GM18505 (cell line): ENCODE results near the gene ADAMTS16.

Source experiments
- ATAC-seq: cut with Tn5 transposase; IDR thresholded peaks from one replicate; pipeline ENCODE4 v1.9.1; 2021; ENCODE audit not compliant: unreplicated experiment
- POLR2A ChIP-seq: IDR thresholded peaks from 4 replicates; pipeline ENCODE4 v1.6.1; 2011; ENCODE audit warnings: borderline replicate concordance; ENCODE audit not compliant: insufficient read depth, insufficient read length; ENCODE audit errors: extremely low read depth

The ADAMTS16 gene

DNA sequence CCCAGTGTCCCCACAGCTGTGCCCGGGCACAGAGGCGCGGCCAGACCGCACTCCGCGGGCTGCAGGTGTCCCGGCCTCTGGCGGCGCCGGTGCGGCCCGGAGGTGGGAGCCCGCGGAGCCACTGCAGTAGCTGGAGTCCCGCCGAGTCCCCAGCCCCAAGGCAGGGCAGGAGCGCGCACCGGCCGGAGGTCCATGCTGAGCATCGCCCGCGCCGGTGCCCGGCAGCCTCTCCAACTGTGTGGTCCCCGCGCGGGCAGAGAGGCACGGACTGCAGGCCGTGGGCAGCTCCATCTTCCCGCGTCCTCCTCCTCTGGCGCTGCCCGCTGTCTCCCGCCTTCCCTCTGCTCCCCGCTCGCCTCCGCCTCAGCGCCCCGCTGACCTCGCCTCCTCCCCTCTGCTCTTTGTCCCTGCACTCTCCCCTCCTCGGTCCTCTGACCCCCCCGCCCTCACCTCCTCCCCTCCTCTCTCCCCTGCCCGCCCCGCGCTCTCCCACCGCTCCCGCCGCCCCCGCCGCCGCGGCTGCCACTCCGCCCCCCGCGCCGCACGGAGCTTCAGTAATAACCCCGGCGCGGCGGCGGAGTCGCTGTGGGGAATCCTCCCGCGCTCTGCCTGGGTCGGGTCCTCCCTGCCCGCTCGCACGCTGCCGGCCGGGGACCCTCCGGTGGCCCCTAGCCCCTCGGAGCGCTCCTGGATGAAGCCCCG lies at the start of gene ADAMTS16:
Gene ADAMTS16 (plus strand): TSS at position 554 of the 702 bp plus-strand sequence. CDS start 138 bp downstream, at position 692.
- TF ChIP-seq POLR2A, result no peak
- ATAC-seq, result no peak

DNA sequence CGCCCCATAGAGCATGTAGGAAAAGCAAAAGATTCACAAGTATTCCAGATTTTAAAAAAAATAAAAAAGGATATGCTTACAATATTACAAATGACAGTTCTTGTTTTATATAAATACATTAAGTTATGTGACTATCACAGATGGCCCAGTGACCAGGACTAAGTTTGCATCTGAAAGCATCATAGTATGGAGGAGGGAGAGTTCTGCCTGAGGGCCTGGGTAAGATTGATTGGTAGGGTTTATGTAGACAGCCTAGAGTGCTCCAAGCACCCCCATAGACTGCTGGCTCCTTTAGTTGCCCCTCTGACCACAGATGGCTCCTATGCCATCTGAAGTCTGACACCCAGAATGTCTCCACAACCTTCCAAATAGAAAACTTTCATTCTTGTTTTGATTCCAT lies 48.0 kb upstream of the ADAMTS16 start:
- no peak for TF ChIP-seq POLR2A
- ATAC-seq, result no peak

- ATAC-seq, result no peak
- TF ChIP-seq POLR2A, result no peak
Observed at GRCh38 chr5:5100635-5101034, 39.5 kb upstream of the ADAMTS16 start.

DNA sequence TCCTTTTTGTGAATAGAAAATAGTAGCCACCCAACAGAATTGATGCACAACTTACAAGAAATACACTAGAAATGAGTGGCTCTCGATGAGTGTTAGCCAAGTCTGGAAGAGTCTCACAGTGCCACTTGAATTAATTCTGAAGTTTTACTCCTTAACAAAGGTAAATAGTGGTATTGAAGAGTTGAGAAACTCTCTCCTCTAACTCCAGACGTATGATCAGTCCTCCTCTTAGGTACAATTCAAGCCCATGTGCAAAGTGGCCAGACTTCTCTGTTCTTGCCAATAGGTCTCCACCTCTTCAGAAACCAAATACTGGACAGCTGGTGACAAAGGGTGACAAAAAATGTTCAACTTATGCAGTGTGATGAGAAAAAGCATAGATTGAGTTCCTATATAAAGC lies 38.5 kb upstream of the ADAMTS16 start:
- no peak for TF ChIP-seq POLR2A
- no peak for ATAC-seq

- no peak for ATAC-seq
- TF ChIP-seq POLR2A, result no peak
Observed at GRCh38 chr5:5103245-5103644, 36.9 kb upstream of the ADAMTS16 start.

DNA sequence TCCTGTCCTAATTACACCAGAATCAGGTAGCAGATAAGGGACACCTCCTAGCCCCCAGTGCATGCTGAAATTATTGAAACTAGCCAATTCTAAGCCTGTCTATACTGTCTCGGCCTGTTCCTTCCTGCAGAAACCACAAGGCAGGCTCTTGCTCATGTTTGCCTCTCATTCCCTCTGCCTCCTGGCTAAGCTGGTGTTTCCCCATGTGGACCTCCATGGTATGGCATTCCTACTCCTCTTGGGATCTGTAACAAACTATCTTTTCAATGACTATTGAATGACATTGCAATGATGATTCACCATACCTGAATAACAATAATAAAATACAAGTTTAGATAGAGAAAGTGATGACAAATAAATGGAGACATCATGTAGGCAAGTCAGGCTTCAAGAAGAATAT lies 35.6 kb upstream of the ADAMTS16 start:
- no peak for ATAC-seq
- TF ChIP-seq POLR2A, result no peak

DNA sequence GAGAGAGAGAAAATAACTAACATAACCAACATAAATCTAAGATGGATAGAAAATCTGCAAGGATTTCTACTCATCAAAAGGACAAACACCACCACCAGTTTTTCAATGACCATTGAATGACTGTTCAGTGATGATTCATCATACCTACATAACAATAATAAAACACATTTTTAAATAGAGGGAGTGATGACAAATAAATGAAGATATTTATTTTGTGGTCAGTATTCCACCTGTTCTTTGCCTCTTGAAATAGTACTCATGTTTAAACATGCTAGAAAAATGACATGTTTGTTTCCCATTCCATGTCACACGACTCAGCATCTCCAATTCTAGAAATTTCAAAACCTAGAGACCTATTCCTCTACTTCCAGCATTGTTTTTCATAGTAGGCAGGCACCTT lies 34.6 kb upstream of the ADAMTS16 start:
- ATAC-seq, result no peak
- no peak for TF ChIP-seq POLR2A

DNA sequence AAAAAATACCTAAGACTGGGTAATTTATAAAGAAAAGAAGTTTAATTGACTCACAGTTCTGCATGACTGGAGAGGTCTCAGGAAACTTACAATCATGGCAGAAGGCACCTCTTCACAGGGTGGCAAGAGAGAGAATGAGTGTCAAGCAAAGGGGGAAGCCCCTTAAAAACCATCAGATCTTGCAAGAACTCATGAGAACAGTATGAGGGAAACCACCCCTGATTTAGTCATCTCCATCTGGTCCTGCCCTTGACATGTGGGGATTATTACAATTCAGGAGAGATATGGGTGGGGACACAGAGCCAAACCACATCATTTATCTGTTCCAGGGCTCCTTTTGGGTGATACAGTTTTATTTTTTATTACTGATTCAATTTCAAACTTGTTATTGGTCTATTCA lies 23.2 kb upstream of the ADAMTS16 start:
- peak; percentile 65 for ATAC-seq

GRCh38 chr5:5122776-5123175 lies 17.4 kb upstream of the ADAMTS16 start:
- no peak for ATAC-seq
- TF ChIP-seq POLR2A, result no peak

More for the DNA sequence above, 23.2 kb upstream of the ADAMTS16 start:
- no peak for TF ChIP-seq POLR2A

GRCh38 chr5:5124231-5124630 lies 15.9 kb upstream of the ADAMTS16 start:
- TF ChIP-seq POLR2A, result no peak
- ATAC-seq, result no peak

- no peak for TF ChIP-seq POLR2A
- ATAC-seq, result no peak
Observed at GRCh38 chr5:5126444-5126843, 13.7 kb upstream of the ADAMTS16 start.

DNA sequence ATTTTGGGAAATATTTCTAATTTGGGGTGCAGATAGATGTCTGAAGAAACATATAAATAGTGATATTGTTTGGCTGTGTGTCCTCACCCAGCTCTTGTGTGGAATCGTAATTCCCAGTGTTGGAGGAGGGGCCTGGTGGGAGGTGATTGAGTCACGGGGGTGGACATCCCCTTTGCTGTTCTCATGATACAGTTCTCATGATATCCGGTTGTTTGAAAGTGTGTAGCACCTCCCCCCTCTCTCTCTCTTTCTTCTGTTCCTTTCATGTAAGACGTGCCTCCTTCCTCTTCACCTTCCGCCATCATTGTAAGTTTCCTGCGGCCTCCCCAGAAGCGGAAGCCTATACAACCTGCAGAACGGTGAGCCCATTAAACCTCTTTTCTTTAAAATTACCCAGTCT lies 11.4 kb upstream of the ADAMTS16 start:
- ATAC-seq, result no peak

GRCh38 chr5:5132234-5132633 lies 7.9 kb upstream of the ADAMTS16 start:
- no peak for ATAC-seq
- TF ChIP-seq POLR2A, result no peak

More for the DNA sequence above, 11.4 kb upstream of the ADAMTS16 start:
- TF ChIP-seq POLR2A, result no peak

DNA sequence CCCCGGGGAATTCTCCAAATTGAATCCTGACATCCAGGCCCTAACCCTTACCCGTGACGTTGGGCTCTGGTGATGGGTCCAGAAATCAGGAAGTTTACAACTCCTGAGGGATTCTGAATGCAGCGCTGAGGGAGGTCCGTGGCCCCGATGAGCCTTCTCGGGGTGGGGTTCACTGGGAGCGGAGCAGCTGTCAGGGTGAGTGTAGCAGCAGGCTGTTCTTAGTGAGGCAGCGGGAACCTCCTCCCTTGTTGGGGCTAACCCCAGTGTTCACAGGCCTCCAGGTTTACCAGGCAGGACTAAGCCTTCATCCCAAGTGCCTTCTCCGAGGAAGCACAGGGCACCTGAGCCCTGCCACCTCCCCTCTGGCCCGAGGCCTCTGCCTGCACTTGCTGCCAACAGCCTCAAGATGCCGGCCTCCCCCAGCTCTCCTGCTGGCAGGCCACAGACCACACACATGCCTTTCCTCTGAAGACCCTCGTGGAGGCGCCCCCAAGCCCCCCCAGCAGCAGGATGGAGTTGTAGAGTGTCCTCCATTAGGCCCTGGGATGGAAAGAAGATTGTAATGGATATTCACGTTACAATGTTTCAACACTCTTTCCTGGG lies 7.3 kb upstream of the ADAMTS16 start:
- no peak for ATAC-seq
- no peak for TF ChIP-seq POLR2A
